Stimulated activated CD4-positive, alpha-beta T cell treated with anti-CD3 and anti-CD28 coated beads, Interleukin-12 subunit alpha, Interleukin-12 subunit beta, amount 100 ng/mL, for 24 hours (primary cell): Measurements from ENCODE around the gene GRIA3.
"Not testable (repeated sequence)": the region's sequence is repeated elsewhere in the genome, so short reads cannot be mapped to it uniquely, and the experiment has no call there.

Experiments used
- DNase-seq, 2 experiments: peaks; one replicate each; pipeline ENCODE4 v3.0.0-alpha.2; 2020; ENCODE audit warnings: low read depth in 2 of 2

The GRIA3 gene

GRCh38 chrX:123272630-123273029, 88.6 kb downstream of the GRIA3 start:
- no peak for DNase-seq

- no peak for DNase-seq
Observed at GRCh38 chrX:123274796-123275195, 90.7 kb downstream of the GRIA3 start.

- DNase-seq, result no peak
Observed at GRCh38 chrX:123277347-123277746, 93.3 kb downstream of the GRIA3 start.

- no peak for DNase-seq
Observed at GRCh38 chrX:123277821-123278220, 93.7 kb downstream of the GRIA3 start.

GRCh38 chrX:123282241-123282640, 98.2 kb downstream of the GRIA3 start:
- no peak for DNase-seq

GRCh38 chrX:123283407-123283806, 99.3 kb downstream of the GRIA3 start:
- DNase-seq, result not testable (repeated sequence)

GRCh38 chrX:123291623-123292022, 107.5 kb downstream of the GRIA3 start:
- no peak for DNase-seq

- DNase-seq, result no peak
Observed at GRCh38 chrX:123298026-123298425, 113.9 kb downstream of the GRIA3 start.

- DNase-seq, result no peak
Observed at GRCh38 chrX:123303429-123303828, 119.4 kb downstream of the GRIA3 start.

- DNase-seq, result no peak
Observed at GRCh38 chrX:123308658-123309057, 124.6 kb downstream of the GRIA3 start.

- DNase-seq, result no peak
Observed at GRCh38 chrX:123310112-123310511, 126.0 kb downstream of the GRIA3 start.

- no peak for DNase-seq
Observed at GRCh38 chrX:123311486-123311885, 127.4 kb downstream of the GRIA3 start.

- DNase-seq, result no peak
Observed at GRCh38 chrX:123313486-123313885, 129.4 kb downstream of the GRIA3 start.

GRCh38 chrX:123320622-123321021, 136.5 kb downstream of the GRIA3 start:
- no peak for DNase-seq

- no peak for DNase-seq
Observed at GRCh38 chrX:123322536-123322935, 138.5 kb downstream of the GRIA3 start.

GRCh38 chrX:123324625-123325024, 140.5 kb downstream of the GRIA3 start:
- no peak for DNase-seq

- DNase-seq, result no peak
Observed at GRCh38 chrX:123330229-123330942, 146.3 kb downstream of the GRIA3 start.

GRCh38 chrX:123331349-123331748, 147.3 kb downstream of the GRIA3 start:
- DNase-seq, result no peak

GRCh38 chrX:123331859-123332258, 147.8 kb downstream of the GRIA3 start:
- no peak for DNase-seq

GRCh38 chrX:123336666-123337065, 152.6 kb downstream of the GRIA3 start:
- no peak for DNase-seq

- no peak for DNase-seq
Observed at GRCh38 chrX:123337886-123338639, 154.0 kb downstream of the GRIA3 start.

- DNase-seq, result no peak
Observed at GRCh38 chrX:123339221-123339905, 155.3 kb downstream of the GRIA3 start.

GRCh38 chrX:123340696-123341095, 156.6 kb downstream of the GRIA3 start:
- no peak for DNase-seq
